DND-41 (cell line): ENCODE results near the gene TEX36.

Experiments
- CTCF ChIP-seq: IDR thresholded peaks from 2 replicates; pipeline ENCODE4 v1.5.1; 2012; ENCODE audit warnings: borderline replicate concordance, low read length, moderate library complexity, mild to moderate bottlenecking; ENCODE audit not compliant: poor library complexity, severe bottlenecking; ENCODE audit errors: extremely low read depth
- EZH2 ChIP-seq: IDR thresholded peaks from 3 replicates; pipeline ENCODE4 v1.6.1; 2012; ENCODE audit warnings: borderline replicate concordance, low read depth, mild to moderate bottlenecking, moderate library complexity, low read length, inconsistent platforms; ENCODE audit not compliant: severe bottlenecking

- TF ChIP-seq EZH2 = no peak
- TF ChIP-seq CTCF = no peak
Measured at GRCh38 chr10:125692196-125692595, 9.2 kb upstream of the TEX36 start.
